ENCODE results near the gene NPBWR2.
"Not testable (repeated sequence)": the region's sequence is repeated elsewhere in the genome, so short reads cannot be mapped to it uniquely, and the experiment has no call there.

NPBWR2 gene

DNA sequence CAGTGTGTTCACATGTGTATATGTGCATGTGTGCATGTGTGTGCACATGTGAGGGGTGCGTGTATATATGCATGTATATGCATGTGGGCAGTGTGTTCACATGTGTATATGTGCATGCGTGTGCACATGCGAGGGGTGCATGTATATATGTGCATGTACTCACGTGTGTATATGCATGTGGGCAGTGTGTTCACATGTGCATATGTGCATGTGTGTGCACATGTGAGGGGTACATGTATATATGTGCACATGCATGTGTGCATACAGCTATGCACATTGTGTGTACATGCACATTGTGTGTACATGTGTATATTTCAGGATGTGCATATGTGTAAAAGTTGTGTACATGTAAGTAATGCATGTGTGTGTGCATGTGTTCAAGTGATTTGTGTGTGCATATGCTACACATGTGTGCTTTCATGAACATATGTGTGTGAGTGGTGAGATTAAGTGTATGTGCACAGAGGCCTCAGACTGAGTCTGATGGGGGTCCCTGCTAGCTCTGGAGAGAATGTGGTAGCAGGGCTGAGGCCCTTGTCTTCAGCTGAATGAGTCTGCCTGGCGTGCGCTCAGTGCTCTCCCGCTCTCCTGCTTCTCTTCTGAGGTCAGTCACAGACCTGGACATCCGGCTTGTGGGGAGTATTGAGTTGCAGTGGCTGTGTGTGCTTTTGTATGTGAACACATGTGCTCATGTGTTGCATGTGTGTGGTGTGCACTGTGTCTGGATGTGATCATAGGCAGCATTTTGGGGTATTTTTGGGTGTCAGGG, 37.0 kb upstream of the NPBWR2 start:
- no peak for DNase-seq (ENCODE audit: low read depth in 2 of 2)

DNA sequence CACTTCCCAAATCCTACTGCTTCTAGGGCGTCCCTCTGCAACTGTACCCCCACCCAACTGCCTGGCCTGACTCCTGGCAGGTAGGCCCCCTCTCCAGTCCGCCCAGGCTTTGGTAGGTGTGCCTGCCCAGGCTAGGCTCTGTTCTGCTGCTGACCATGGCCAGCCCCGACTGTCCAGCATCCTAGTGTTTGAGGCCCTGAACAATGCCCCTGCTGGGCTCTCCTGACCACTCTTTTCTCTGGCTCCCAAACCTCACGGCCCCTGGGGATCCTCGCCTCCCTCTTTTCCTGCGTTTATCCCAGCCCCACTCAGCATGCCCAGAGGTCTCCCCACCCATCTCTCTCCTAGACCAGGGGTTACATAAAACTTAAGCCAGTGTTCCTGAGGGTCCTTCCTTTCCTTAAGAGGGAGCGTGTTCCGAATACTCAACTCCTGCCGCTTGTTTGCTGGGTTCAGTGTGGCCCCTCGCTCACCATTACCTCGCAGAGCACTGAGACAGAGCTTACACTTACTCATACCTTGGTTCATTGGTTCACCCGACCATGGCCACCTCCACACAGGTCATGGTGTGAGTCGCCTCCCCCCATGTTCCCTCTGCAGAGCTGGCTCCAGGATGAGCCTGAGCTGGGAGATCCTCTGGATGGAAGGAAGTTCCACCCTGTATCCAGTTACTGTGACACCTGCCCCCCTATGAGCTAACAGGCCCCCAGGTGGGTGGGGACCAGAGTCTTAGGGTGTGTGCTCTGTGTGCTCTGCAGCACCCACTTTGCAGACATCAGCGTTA, 35.8 kb upstream of the NPBWR2 start:
- no peak for DNase-seq (ENCODE audit: low read depth in 2 of 2)

DNA sequence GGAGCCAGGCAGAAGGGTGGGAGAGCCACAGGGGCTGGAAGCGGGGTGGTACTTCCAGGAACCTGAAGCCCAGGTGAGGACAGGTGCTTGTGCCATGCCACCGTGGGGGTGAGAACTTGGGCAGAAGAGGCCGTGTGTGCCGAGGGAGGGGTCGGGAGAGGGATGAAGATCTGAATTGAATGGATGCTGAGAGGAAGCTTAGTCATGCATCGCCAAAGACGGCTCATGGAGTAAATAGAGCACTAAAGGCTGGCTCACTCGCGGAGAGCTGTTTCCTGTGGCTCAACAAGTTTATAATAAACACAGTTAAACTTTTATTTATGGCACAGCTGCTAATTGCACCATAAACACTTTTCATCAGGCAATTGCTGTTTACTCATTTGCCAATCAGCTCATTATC, 35.2 kb upstream of the NPBWR2 start:
- DNase-seq (ENCODE audit: low read depth in 2 of 2) = no peak

DNA sequence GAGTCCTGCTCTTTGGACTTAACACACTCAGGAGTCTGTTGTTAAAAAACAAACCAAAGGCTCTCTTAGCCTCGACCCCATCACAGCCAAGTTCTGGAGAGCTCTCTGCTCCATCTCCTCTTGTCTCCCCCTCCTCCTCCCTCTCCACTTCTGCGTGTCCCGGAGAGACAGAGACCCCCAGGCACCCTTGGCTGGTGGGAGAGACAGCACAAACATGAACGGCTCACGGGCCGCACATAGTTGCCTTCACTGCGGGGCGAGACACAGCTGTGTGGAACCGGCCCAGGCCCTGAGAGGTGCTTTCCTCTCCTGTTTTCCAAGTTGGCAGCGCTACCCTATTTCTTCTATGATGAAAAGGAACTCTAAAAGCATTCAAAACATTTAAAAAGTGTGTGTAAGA, 33.6 kb upstream of the NPBWR2 start:
- no peak for DNase-seq (ENCODE audit: low read depth in 2 of 2)

DNA sequence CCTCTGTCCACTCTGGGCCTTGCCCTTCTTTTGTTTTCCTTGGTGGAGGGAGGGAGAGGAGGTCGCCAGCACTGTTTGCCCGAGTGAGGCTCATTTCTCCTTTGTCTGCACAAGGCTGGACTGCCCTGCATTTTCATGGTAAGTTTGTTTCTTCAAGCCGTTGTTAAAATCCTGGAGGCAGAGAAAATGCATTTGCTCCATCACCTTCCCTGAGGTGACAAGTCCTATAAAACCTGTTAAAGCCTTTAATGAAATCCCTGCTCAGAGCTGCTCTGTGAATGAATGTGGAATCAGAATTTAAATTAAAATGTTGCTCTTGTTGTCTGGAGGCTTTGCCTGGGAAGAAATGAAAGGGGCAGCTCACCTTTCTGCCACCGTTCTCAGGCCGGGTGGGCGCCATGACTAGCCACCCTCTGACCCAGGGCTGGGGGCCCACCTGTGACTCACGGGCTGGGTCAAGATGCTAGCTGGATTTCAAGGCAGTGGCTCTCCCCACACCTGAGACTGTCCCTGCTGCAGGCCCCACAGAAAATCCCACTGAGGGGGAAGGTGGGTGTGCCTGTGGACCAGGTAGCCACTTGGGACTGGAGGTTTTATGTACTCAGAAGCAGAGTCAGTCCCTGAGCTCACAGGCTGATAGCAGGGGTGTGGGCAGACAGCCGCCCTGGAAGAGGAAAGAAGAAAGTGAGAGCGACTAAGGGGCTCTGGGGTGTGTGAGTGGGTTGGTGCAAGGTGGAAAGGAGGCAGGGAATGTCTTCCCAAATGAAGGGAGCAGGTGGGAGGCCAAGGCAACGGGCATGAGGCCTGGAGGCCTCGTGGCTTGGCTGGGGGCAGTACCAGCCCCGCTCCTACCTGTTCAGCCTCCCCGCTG, 32.9 kb upstream of the NPBWR2 start:
- DNase-seq (ENCODE audit: low read depth in 2 of 2) = no peak

DNA sequence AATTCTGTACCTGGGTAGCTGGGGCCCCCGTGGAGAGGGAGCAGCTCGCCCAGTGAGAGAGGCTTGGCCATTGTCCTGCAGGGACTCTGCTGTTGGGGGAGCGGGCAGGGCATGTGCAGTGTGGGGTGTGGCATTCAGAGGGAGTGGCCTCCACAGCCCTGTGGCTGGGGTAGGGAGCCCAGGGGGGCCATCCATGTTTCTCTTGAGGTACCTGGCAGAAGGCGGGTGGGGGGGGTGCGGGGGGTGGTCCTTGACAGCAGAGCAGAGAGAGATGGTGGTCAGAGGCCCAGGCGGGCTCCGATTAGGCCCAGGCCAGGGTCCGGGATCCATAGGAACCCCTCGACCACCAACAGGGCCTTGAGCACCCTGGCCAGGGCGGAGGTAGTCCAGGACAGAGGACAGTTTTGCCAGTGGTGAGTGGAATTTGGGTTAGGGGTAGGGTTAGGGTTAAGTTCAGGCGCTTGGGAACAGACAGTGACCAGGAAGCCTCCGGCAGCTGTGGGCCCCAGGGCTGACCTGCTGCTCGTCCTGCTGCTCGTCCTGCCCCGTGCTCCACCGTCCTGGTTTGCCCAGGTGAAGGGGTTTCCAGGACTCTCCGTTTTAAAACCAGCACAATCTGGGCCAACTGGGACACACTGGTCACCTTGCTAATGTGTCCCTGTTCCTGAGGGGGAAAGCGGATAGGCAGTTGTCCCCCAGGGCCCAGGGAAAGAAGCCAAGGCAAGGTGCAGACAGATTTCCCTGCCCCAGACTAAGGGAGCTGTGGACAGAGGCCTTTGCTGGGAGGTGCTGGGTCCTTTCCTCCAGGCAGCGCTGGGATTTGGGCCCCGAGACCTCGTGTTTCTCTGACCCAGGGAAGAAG, 32.1 kb upstream of the NPBWR2 start:
- no peak for DNase-seq (ENCODE audit: low read depth in 2 of 2)

DNA sequence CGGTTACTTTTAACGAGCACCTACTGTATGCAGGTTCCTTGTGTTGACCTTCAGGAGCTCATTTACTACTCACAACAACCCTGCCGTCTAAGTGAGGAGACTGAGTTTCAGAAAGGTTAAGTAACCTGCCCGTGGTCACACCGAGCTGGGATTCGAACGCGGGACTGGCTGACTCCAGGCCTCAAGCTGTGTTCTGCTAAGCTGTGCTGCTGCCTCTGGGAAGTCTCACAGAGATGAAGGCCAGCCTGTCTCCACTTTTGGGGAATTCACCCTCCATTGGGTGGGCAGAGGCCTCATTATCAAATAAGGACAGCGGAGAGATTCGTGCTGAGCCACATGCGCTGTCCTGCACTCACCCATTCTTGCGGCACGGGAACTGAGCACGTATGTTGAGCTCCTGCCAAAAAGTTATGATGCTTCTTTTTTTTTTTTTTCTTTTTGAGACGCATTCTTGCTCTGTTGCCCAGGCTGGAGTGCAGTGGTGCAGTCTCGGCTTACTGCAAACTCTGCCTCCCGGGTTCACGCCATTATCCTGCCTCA, 31.0 kb upstream of the NPBWR2 start:
- DNase-seq (ENCODE audit: low read depth in 2 of 2) = no peak

DNA sequence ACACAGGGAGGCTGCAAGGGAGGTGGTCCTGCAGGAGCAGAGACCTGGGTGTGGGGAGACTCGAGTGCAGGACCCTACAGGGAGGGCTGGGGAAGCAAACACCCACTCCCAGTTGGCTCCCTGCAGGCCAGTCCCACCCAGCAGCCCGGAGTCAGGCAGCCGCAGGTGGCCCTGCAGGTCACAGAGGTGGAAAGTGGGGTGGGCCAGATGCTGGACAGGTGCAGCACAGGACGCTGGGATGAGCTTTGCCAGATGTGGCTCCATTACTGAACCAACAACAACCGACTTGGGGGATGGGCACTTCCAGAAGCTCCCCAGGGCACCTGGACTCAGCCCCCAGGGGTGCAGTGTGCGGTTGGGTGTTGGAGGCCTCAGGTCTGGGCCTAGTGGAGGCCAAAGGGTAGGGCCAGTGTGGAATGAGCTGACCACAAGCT, 30.2 kb upstream of the NPBWR2 start:
- no peak for DNase-seq (ENCODE audit: low read depth in 2 of 2)

DNA sequence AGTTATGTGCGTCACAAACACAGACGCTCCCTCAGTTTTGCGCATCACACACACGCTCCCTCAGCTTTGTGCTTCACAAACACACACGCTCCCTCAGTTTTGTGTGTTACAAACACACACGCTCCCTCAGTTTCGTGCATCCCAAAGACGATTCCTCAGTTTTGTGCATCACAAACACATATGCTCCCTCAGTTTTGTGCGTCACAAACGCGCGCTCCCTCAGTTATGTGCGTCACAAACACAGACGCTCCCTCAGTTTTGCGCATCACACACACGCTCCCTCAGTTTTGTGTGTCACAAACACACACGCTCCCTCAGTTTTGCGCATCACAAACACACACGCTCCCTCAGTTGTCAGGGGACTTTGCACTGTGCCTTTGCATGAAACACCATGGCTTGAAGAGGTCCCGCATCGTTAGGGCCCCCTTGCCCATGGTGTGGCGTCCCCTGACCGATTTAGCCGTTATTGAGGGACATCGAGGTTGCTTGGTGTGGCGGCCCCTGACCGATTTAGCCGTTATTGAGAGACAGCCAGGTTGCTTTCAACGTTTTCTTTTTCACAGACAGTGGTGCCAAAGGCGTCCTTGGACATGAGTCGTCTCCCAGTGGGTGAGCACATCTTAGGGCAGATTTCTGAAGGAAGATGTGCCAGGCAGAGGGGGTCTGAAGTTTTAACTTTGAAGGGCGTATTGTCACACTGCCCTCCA, 28.8 kb upstream of the NPBWR2 start:
- DNase-seq (ENCODE audit: low read depth in 2 of 2) = no peak

DNA sequence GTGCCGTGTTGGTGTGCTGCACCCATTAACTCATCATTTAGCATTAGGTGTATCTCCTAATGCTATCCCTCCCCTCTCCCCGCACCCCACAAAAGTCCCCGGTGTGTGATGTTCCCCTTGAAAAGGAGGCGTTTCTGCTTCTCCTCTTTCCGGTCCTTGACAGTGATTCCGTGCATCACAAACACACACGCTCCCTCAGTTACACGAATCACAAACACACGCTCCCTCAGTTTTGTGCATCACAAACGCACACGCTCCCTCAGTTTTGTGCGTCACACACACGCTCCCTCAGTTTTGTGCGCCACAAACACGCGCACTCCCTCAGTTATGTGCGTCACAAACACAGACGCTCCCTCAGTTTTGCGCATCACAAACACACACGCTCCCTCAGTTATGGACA, 27.4 kb upstream of the NPBWR2 start:
- not testable (repeated sequence) for DNase-seq (ENCODE audit: low read depth in 2 of 2)

DNA sequence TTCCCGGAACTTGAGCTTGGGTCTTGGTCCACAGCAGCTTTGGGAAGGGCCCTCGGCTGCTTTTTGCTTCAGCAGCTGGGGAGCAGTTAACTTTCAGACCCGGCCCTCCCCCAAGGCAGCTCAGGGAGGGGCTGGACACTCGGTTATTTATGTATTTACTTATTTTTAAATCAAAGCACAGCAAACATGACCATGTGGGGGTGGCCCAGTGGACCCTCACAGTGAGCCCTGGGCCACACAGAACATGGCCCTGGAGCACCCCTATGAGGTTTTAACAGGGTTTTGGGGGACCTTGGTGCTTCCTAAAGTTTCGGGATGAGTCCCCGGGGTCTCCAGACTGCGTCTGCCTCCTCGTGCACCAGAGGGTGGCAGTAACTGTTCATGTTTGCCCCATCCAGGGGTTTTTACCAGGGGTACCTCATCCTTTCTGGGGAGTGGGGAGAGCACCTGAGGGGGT, 26.6 kb upstream of the NPBWR2 start:
- DNase-seq (ENCODE audit: low read depth in 2 of 2) = no peak

DNA sequence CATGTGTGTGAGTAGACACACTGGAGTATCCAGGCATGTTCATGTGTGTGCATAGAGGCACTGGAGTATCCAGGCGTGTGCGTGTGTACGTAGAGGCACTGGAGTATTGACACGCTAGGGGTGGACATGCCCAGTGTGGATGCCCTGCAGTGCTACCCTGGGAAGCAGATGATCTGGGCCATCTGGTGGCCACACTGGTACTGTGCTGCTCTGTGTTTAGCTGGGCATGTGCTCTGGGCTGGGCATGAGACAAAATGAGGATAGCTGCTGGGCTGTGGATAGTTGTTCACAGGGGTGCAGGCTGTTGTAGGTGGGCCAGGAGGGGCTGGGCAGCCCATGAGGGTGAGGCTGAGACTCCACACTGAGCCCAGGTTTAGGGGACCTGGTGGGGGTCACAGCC, 24.0 kb upstream of the NPBWR2 start:
- no peak for DNase-seq (ENCODE audit: low read depth in 2 of 2)

DNA sequence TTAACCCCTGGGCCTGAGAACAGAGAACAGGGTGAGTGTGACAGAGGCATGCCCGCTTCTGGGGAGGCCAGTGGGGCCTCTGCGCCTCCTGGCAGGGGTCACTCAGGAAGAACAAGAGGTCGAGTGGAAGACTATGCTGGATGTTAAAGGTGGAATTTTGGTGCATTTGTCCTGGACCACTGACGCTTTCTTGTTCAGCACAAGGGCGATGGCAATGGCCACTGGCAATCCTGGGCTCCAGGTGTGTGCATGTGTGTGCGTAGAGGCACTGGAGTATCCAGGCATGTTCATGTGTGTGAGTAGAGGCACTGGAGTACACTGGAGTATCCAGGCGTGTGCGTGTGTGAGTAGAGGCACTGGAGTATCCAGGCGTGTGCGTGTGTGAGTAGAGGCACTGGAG, 23.5 kb upstream of the NPBWR2 start:
- DNase-seq (ENCODE audit: low read depth in 2 of 2) = no peak

DNA sequence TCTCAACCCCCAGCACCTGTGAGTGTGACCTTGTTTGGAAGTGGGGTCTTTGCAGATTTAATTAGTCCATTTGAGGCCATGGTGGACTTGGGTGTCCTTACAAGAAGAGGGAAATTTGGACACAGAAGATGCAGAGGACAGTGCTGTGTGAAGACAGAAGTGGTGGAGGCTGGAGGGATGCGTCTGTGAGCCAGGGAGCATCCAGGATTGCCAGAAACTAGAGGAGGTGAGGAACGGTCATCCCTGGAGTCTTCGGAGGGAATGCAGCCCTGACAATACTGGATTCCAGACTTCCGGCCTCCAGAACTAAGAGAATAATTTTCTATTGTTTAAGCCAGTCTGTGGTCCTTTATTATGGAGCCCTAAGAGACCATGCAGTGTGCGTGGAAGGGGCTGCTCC, 22.9 kb upstream of the NPBWR2 start:
- no peak for DNase-seq (ENCODE audit: low read depth in 2 of 2)

DNA sequence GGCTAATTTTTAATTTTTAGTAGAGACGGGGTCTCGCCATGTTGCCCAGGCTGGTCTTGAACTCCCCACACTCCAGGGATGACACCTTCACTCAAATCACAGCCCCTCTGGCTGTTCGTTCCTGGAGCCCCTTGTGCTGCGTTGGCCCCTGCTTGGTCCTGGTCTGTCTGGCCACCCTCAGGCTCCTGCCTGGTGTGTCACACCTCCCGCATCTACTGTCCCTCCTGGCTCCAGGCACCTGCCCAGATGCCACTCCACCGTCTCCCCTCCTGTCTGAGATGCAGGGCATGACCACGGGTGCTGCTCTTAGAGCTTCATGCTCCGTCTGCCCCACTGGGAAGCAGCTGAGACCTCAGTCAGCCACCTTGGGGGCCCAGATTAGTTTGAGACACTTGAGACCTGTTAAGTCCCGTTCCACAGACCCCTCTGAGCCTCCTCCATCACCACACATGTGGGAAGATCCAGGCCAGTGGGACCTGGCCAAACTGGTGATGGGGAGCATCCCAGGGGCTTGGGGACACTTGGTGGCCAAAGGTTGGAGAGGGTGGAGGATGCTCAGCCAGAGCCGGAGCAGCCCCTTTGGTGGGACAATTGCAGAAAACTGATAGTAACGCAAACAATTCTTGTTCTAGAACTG, 21.9 kb upstream of the NPBWR2 start:
- no peak for DNase-seq (ENCODE audit: low read depth in 2 of 2)

DNA sequence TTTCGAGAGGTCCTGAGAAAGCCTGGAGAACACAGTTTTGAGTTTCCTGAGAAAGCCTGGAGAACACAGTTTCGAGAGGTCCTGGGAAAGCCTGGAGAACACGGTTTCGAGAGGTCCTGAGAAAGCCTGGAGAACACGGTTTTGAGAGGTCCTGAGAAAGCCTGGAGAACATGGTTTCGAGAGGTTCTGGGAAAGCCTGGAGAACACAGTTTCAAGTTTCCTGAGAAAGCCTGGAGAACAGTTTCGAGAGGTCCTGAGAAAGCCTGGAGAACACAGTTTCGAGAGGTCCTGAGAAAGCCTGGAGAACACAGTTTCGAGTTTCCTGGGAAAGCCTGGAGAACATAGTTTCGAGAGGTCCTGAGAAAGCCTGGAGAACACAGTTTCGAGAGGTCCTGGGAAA, 16.2 kb upstream of the NPBWR2 start:
- not testable (repeated sequence) for DNase-seq (ENCODE audit: low read depth in 2 of 2)

DNA sequence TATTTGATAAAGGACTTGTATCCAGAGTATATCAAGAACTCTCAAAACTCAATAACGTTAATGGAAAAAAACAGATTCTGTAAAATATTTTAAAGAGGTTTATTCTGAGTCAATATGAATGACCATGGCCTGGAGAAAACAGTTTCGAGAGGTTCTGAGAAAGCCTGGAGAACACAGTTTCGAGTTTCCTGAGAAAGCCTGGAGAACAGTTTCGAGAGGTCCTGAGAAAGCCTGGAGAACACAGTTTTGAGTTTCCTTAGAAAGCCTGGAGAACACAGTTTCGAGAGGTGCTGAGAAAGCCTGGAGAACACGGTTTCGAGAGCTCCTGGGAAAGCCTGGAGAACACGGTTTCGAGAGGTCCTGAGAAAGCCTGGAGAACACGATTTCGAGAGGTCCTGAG, 15.6 kb upstream of the NPBWR2 start:
- not testable (repeated sequence) for DNase-seq (ENCODE audit: low read depth in 2 of 2)

DNA sequence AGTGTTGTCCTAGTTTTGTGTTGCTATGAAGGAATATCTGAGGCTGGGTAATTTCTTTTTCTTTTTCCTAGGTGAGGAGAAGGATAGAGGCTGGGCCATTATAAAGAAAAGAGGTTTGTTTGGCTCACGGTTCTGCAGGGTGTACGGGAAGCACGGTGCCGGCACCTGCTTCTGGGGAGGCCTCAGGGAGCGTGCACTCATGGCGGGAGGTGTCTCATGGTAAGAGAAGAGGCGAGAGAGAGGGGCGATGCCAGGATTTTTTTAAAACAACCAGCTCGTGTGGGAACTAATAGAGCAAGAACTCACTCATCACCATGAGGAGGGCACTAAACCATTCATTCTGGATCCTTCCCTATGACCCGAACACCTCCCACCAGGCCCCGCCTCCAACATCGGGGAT, 14.2 kb upstream of the NPBWR2 start:
- DNase-seq (ENCODE audit: low read depth in 2 of 2) = no peak

DNA sequence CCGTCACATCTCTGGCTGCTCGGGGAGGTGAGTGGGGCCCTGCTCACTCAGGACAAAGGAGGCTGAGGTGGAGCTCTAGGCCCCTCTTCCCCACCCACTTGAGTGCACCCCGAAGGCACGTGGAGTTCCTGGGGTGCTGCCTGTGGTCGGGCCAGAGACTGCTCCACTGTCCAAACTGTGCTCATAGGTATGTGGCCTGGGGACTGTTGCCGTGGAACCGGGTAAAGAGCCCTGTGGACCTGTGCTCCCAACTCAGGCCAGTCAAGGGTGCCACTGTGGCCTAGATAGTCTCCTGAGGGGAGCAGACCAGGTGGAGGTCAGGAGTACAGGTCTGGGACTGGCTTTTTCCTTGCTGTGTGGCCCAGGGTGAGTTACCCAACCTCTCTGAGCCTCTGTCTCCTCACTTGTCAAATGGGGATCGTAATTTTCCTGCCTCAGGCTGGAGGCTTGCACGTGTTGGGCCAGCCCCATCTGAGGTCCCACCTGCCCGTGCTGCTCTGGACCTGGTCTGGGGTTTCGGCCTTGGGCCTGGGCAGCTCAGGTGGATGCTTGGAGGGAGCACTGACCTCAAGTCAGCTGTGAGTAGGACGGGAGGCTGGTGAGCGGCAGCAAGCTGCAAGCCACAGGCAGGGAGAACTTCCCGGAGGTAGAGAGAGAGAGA, 12.4 kb upstream of the NPBWR2 start:
- DNase-seq (ENCODE audit: low read depth in 2 of 2) = no peak
